GM23248 (cell line): ENCODE measurements around the gene TSSK3.

Source experiments
- EZH2 ChIP-seq: fragments of 200-600 bp; sonication (generic); IDR thresholded peaks from 2 replicates; pipeline ENCODE4 v1.6.1; 2018; ENCODE audit warnings: antibody characterized with exemption, mild to moderate bottlenecking; ENCODE audit not compliant: insufficient read depth, poor library complexity, severe bottlenecking
- EZH2phosphoT487 ChIP-seq: fragments of 200-600 bp; sonication (generic); IDR thresholded peaks from 2 replicates; pipeline ENCODE4 v1.6.1; 2018; ENCODE audit warnings: antibody characterized with exemption, moderate library complexity, mild to moderate bottlenecking, low read depth; ENCODE audit not compliant: insufficient read depth

DNA sequence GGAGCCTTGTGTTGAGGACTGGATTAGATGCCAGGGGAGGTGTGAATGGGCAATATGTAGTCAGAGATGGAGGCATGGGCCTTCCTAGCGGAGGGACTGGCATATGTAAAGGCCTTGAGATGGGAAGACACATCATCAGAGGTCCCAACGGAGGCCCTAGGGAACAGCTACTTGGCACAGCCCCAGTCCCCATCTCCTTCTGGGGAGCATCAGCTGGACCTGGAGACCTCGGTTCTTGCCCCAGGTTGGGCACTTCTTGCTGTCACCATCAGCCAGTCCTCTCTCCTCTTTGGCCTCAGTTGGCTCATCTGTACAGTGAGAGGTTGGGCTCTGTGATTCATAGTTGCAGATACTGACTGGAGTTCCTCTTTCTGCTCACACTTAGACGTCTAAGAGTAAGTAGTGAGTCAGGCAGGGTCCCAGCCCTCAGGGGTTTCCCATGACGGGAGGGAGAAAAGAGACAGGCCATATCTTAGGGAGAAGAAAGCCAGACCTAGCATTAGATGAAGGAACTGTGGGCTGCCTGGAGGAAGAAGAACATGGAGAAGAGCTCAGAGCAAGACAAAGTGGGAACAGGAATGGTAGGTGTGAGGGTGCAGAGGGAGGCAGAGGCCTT is 22.9 kb upstream of the TSSK3 start:
- TF ChIP-seq EZH2 (no peak), EZH2phosphoT487 (no peak)
